Astrocyte of the spinal cord (primary cell): ENCODE data around the gene PCP4L1.

Source experiments
- DNase-seq: peaks from one replicate; pipeline ENCODE4 v3.0.0; 2011; ENCODE audit warnings: low read depth, low spot score
- H3K4me3 ChIP-seq: 2 replicates; pipeline ENCODE4 v1.5.1; 2011; ENCODE audit warnings: low read depth, mild to moderate bottlenecking, low read length, moderate library complexity
- CTCF ChIP-seq: IDR thresholded peaks from 2 replicates; pipeline ENCODE4 v1.5.1; 2012; ENCODE audit warnings: low read depth, mild to moderate bottlenecking, low read length, inconsistent platforms
- in situ Hi-C: cut with HindIII; loops from 2 replicates; pipeline ENCODE4 v1.10.0; 2017; ENCODE audit warnings: low sequenced_read_pairs

The PCP4L1 gene

GRCh38 chr1:161290779-161291178, 32.2 kb downstream of the PCP4L1 start:
- in situ Hi-C loops = no loop called here
- no peak overlapping the region for H3K4me3 ChIP-seq
- TF ChIP-seq CTCF = no peak
- DNase-seq = no peak

- DNase-seq = no peak
- in situ Hi-C loops = no loop called here
- no peak for TF ChIP-seq CTCF
- no peak overlapping the region for H3K4me3 ChIP-seq
Observed at GRCh38 chr1:161297415-161297814, 38.9 kb downstream of the PCP4L1 start.

- no peak for TF ChIP-seq CTCF
- in situ Hi-C loops = no loop called here
- no peak overlapping the region for H3K4me3 ChIP-seq
- DNase-seq = no peak
Observed at GRCh38 chr1:161298116-161298515, 39.6 kb downstream of the PCP4L1 start.

- no peak for DNase-seq
- in situ Hi-C loops = no loop called here
- no peak overlapping the region for H3K4me3 ChIP-seq
- TF ChIP-seq CTCF = no peak
Observed at GRCh38 chr1:161299347-161299746, 40.8 kb downstream of the PCP4L1 start.

GRCh38 chr1:161300478-161300877, 41.9 kb downstream of the PCP4L1 start:
- no peak for DNase-seq
- no peak for TF ChIP-seq CTCF
- in situ Hi-C loops = no loop called here
- H3K4me3 ChIP-seq = no peak overlapping the region

- in situ Hi-C loops = no loop called here
- H3K4me3 ChIP-seq = peak overlapping the region; percentile 72
Observed at GRCh38 chr1:161304927-161305866, 46.7 kb downstream of the PCP4L1 start.

More at GRCh38 chr1:161304927-161305866, 46.7 kb downstream of the PCP4L1 start:
- TF ChIP-seq CTCF = no peak
- DNase-seq = no peak
